Suprapubic skin (tissue), 4 donors: ENCODE measurements around the gene SLC7A6. TPM values are rescaled to one million over a fixed set of nuclear protein-coding genes. Genes with fewer than 3 reads are reported as not detected.

ENCODE experiments used
- DNase-seq, 2 donors: peaks; one replicate each; pipeline ENCODE4 v3.0.0-alpha.2; 2019; ENCODE audit warnings: low spot score in 2 of 2
- H3K27ac ChIP-seq: fragments of 200-600 bp; sonication (generic); one replicate; pipeline ENCODE4 v1.5.1; 2019
- H3K27me3 ChIP-seq: fragments of 200-600 bp; sonication (generic); one replicate; pipeline ENCODE4 v1.5.1; 2019
- H3K36me3 ChIP-seq: fragments of 200-600 bp; sonication (generic); one replicate; pipeline ENCODE4 v1.5.1; 2019
- H3K4me1 ChIP-seq: fragments of 200-600 bp; sonication (generic); one replicate; pipeline ENCODE4 v1.5.1; 2019
- H3K4me3 ChIP-seq: fragments of 200-600 bp; sonication (generic); one replicate; pipeline ENCODE4 v1.5.1; 2019; ENCODE audit warnings: mild to moderate bottlenecking
- H3K9me3 ChIP-seq: fragments of 200-600 bp; sonication (generic); one replicate; pipeline ENCODE4 v1.5.1; 2019
- EP300 ChIP-seq: sonication (generic); formaldehyde crosslinking; IDR thresholded peaks from one replicate; pipeline ENCODE4 v1.6.1; 2017; ENCODE audit warnings: antibody characterized with exemption
- POLR2A ChIP-seq, 2 donors: fragments of 450-650 bp; IDR thresholded peaks; one replicate each; pipeline ENCODE4 v1.6.1; 2017; ENCODE audit warnings: antibody characterized with exemption in 2 of 2, mild to moderate bottlenecking in 2 of 2, moderate library complexity in 2 of 2
- POLR2AphosphoS5 ChIP-seq, 3 donors: sonication (generic); formaldehyde crosslinking; IDR thresholded peaks; one replicate each; pipeline ENCODE4 v1.6.1; 2017; ENCODE audit warnings: antibody characterized with exemption in 3 of 3
- WGBS: methylation state at CpG from one replicate; pipeline ENCODE4 v1.1.5; 2018; 5-methylcytosine and 5-hydroxymethylcytosine counted together
- total RNA-seq, 4 donors: library from RNA; depleted of rRNA; stranded (reverse); fragments of >200 nt; gene quantifications; one replicate each; pipeline ENCODE4 v1.1.0, GENCODE V29; 2016
- TF ChIP-seq, protein P1 (sequence below), 2 donors: fragments of 200-600 bp in 1 of 2; fragments of 450-650 bp in 1 of 2; sonication (generic) in 1 of 2; IDR thresholded peaks; one replicate each; pipeline ENCODE4 v1.5.1; 2016 to 2019; ENCODE audit warnings: antibody characterized with exemption in 2 of 2, mild to moderate bottlenecking in 1 of 2, moderate library complexity in 1 of 2

The SLC7A6 gene
- total RNA-seq, 4 donors from 2014 or later, result 31.5 to 167 (median 49.0) TPM

DNA sequence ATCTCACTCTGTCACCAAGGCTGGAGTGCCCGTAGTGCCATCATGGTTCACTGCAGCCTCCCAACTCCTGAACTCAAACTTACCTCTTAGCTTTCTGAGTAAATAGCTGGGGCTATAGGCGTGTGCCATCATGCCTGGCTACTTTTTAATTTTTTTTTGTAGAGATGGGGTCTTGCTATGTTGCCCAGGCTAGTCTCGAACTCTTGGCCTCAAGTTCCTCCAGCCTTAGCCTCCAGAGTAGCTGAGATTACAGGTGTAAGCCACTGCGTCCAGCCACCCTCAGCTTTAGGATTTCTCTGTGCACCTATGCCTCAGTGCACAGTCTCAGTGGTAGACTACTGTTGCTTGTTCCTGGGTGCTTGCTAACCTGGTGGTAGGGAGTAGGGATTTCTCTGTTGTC lies 5.5 kb downstream of the SLC7A6 start:
- 94% methylated on average over 4 of the region's 4 CpGs for WGBS
- H3K36me3 ChIP-seq, result peaks cover 7% of the 10 kb centered on the region
- peaks cover 57% of the 10 kb centered on the region for H3K4me1 ChIP-seq
- H3K9me3 ChIP-seq, result no peaks in the 10 kb centered on the region
- H3K27ac ChIP-seq, result no peak overlapping the region
- no peak overlapping the region for H3K4me3 ChIP-seq
- no peak for TF ChIP-seq POLR2A (IDR thresholded peaks at IDR 0.05)
- TF ChIP-seq, protein P1, sequence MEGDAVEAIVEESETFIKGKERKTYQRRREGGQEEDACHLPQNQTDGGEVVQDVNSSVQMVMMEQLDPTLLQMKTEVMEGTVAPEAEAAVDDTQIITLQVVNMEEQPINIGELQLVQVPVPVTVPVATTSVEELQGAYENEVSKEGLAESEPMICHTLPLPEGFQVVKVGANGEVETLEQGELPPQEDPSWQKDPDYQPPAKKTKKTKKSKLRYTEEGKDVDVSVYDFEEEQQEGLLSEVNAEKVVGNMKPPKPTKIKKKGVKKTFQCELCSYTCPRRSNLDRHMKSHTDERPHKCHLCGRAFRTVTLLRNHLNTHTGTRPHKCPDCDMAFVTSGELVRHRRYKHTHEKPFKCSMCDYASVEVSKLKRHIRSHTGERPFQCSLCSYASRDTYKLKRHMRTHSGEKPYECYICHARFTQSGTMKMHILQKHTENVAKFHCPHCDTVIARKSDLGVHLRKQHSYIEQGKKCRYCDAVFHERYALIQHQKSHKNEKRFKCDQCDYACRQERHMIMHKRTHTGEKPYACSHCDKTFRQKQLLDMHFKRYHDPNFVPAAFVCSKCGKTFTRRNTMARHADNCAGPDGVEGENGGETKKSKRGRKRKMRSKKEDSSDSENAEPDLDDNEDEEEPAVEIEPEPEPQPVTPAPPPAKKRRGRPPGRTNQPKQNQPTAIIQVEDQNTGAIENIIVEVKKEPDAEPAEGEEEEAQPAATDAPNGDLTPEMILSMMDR (IDR thresholded peaks at IDR 0.05), result no peak
- no peak for DNase-seq
- H3K27me3 ChIP-seq, result no peaks in the 10 kb centered on the region

DNA sequence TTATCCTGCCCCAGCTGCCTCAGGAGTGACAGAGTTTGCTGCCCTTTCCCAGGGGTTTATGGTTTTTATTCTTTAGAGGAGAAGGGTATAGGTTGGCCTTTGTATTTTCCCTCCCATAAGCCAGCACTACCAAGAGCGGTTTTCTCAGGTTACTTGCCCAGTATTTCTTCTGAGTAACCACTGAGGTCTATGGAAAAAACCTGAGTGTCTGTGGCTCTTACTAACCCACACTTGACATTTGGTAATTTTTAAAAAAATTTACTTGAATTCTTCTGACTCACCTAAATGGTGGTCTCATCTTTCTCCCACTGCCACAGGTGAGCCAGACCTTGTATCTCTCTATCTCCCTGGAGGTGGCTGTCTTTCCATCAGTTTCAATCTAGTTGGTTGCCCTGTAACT lies 6.0 kb downstream of the SLC7A6 start:
- 0% methylated on average over 1 of the region's 1 CpG for WGBS
- Histone ChIP-seq H3K27me3 (no peaks in the 10 kb centered on the region), H3K9me3 (no peaks in the 10 kb centered on the region), H3K4me3 (no peak overlapping the region), H3K4me1 (peaks cover 57% of the 10 kb centered on the region), H3K36me3 (peaks cover 10% of the 10 kb centered on the region), H3K27ac (no peak overlapping the region)
- no peak for TF ChIP-seq POLR2AphosphoS5 (IDR thresholded peaks at IDR 0.05)
- TF ChIP-seq EP300, result no peak
- no peak for TF ChIP-seq POLR2A (IDR thresholded peaks at IDR 0.05)
- TF ChIP-seq, protein P1 (IDR thresholded peaks at IDR 0.05), result no peak
- no peak for DNase-seq

DNA sequence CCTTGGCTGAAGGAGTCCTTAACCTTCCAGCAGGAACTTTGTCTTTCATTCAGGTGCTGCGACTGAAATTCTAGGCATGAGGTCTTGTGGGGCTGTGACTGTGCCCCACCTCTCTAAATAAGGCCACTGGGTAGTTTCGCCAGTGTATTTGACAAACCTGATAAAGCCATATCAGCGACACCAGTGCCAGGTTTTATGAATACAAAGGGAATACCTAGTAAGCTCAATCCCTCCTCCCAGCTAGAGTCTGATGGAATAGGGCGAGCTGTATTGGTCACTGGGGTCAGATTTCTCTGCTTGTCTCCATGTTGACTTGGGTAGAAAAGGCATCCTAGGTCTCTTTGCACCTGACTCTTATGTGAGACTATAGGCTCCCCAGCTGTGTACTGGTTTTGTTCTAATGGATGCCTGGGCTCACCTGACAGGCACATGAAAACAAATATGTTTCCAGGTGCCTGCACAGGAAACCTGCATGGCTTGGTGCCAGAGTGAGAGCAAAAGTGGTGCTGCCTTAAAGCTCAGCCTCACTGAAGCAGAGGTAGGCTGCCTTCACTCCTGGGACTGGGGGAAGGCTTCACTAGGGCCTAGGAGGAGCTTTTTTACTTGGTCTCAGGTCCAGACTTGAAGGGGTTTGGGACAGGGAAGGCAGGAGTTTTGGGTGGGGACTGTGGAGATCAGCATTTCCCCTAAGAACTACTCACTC lies 8.3 kb downstream of the SLC7A6 start:
- Histone ChIP-seq H3K4me3 (no peak overlapping the region), H3K27me3 (no peaks in the 10 kb centered on the region), H3K27ac (peak overlapping the region; percentile 37), H3K4me1 (peaks cover 60% of the 10 kb centered on the region), H3K36me3 (peaks cover 10% of the 10 kb centered on the region), H3K9me3 (no peaks in the 10 kb centered on the region)
- no peak for TF ChIP-seq POLR2AphosphoS5 (IDR thresholded peaks at IDR 0.05)
- no peak for TF ChIP-seq EP300
- TF ChIP-seq POLR2A (IDR thresholded peaks at IDR 0.05), result no peak
- TF ChIP-seq, protein P1 (IDR thresholded peaks at IDR 0.05), result no peak
- 78% methylated on average over 4 of the region's 4 CpGs for WGBS
- DNase-seq, result no peak

DNA sequence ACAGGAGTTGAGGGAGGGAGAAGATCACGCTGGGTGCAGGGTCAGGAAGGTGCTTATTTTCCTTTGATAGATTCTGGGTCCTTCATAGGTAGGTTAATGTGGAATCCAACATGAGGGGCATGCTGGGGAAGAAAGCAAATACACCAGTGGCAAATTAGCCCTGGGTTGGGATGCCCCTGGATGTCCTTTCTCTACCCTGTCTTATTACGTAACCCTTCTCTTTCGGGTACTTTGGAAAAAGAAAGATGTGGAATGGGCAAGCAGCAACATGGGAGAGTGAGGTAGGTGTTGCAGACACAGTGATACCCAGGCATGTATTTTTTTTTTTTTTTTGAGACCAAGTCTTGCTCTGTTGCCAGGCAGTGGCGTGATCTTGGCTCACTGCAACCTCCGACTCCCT lies 9.1 kb downstream of the SLC7A6 start:
- no peak overlapping the region for H3K27ac ChIP-seq
- peaks cover 10% of the 10 kb centered on the region for H3K36me3 ChIP-seq
- 70% methylated on average over 5 of the region's 5 CpGs for WGBS
- H3K4me1 ChIP-seq, result peaks cover 58% of the 10 kb centered on the region
- TF ChIP-seq EP300 (no peak), POLR2AphosphoS5 (IDR thresholded peaks at IDR 0.05) (no peak), POLR2A (IDR thresholded peaks at IDR 0.05) (no peak)
- TF ChIP-seq, protein P1 (IDR thresholded peaks at IDR 0.05), result no peak
- H3K4me3 ChIP-seq, result no peak overlapping the region
- H3K27me3 ChIP-seq, result no peaks in the 10 kb centered on the region
- no peaks in the 10 kb centered on the region for H3K9me3 ChIP-seq
- DNase-seq, result no peak

DNA sequence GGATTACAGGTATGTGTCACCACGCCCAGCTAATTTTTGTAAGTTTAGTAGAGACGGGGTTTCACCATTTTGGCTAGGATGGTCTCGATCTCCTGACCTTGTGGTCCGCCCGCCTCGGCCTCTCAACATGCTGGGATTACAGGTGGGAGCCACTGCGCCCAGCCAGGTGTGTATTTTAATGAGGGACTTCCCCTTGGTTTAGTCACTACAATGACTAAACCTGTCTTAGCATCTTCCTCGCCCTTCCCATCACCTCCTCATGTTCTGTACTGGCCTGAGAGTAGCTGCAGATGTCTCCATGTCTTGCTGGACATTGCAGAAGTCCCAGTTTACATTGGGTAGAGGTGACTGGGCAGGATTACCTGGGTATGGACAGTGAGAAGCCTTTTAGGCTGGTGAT lies 9.6 kb downstream of the SLC7A6 start:
- H3K27ac ChIP-seq, result no peak overlapping the region
- WGBS, result 68% methylated on average over 8 of the region's 8 CpGs
- H3K4me1 ChIP-seq, result peaks cover 58% of the 10 kb centered on the region
- peaks cover 10% of the 10 kb centered on the region for H3K36me3 ChIP-seq
- H3K9me3 ChIP-seq, result no peaks in the 10 kb centered on the region
- H3K4me3 ChIP-seq, result no peak overlapping the region
- H3K27me3 ChIP-seq, result no peaks in the 10 kb centered on the region
- no peak for DNase-seq
- TF ChIP-seq POLR2A (IDR thresholded peaks at IDR 0.05) (no peak), EP300 (no peak)
- TF ChIP-seq, protein P1 (IDR thresholded peaks at IDR 0.05), result no peak
